IMR-90 (cell line): Measurements from ENCODE around the gene RET. TPM values are rescaled to one million over a fixed set of nuclear protein-coding genes. Genes with fewer than 3 reads are reported as not detected.

Experiments
- ATAC-seq: fragments of 200-7000 bp; cut with Tn5 transposase; 2 replicates; pipeline ENCODE4 v1.9.1; 2020; ENCODE audit warnings: low read depth, mild to moderate bottlenecking, moderate library complexity
- BruUV-seq: library from RNA; stranded (reverse); fragments of 400-500 nt; replicated peaks from 2 replicates; lab custom pipeline; 2021; lab: Mats Ljungman, UMichigan
- CTCF ChIA-PET: fragments of 300-600 bp; formaldehyde crosslinking; extraction: SDS; loops from one replicate; lab custom pipeline; 2021; ENCODE audit warnings: antibody characterized with exemption; lab: Yijun Ruan, JAX
- POLR2A ChIA-PET: fragments of 300-600 bp; sonication (Branson Sonifier 250); formaldehyde crosslinking; loops from one replicate; lab custom pipeline; 2022; ENCODE audit warnings: antibody characterized with exemption; ENCODE audit not compliant: unreplicated experiment; lab: Charles Lee
- DNase-seq: peaks from one replicate; pipeline ENCODE4 v3.0.0; 2013
- H2AFZ ChIP-seq: replicated peaks from 2 replicates; pipeline ENCODE3; 2013; ENCODE audit warnings: low read length, mild to moderate bottlenecking; ENCODE audit not compliant: poor library complexity
- H2AK5ac ChIP-seq: 2 replicates; pipeline ENCODE4 v1.6.1; 2013; ENCODE audit warnings: low read depth, low read length, inconsistent platforms
- H2AK9ac ChIP-seq: replicated peaks from 2 replicates; pipeline ENCODE3; 2013; ENCODE audit warnings: mild to moderate bottlenecking, low read depth, low read length, moderate library complexity; ENCODE audit not compliant: poor library complexity
- H2BK120ac ChIP-seq: 2 replicates; pipeline ENCODE4 v1.6.1; 2013; ENCODE audit warnings: low read depth, low read length, inconsistent platforms
- H2BK15ac ChIP-seq: 3 replicates; pipeline ENCODE4 v1.6.1; 2013; ENCODE audit warnings: low read depth, low read length, inconsistent platforms
- H2BK20ac ChIP-seq: 2 replicates; pipeline ENCODE4 v1.6.1; 2013; ENCODE audit warnings: low read depth, mild to moderate bottlenecking, inconsistent platforms, low read length, moderate library complexity
- H2BK5ac ChIP-seq: 2 replicates; pipeline ENCODE4 v1.6.1; 2013; ENCODE audit warnings: mild to moderate bottlenecking, low read depth, low read length, inconsistent platforms; ENCODE audit not compliant: poor library complexity, severe bottlenecking
- H3K14ac ChIP-seq: replicated peaks from 2 replicates; pipeline ENCODE4 v1.6.1; 2013; ENCODE audit warnings: low read depth, low read length, inconsistent platforms
- H3K18ac ChIP-seq: 2 replicates; pipeline ENCODE4 v1.6.1; 2013; ENCODE audit warnings: low read depth, low read length, control low read depth
- H3K23ac ChIP-seq: 2 replicates; pipeline ENCODE4 v1.6.1; 2013; ENCODE audit warnings: low read depth, low read length, inconsistent platforms
- H3K27ac ChIP-seq: 2 replicates; pipeline ENCODE4 v1.5.1; 2013; ENCODE audit warnings: mild to moderate bottlenecking, control low read depth, low read length; ENCODE audit not compliant: insufficient read depth
- H3K27me3 ChIP-seq: 2 replicates; pipeline ENCODE4 v1.6.1; 2013; ENCODE audit warnings: low read length; ENCODE audit not compliant: control insufficient read depth, insufficient read depth
- H3K36me3 ChIP-seq: 2 replicates; pipeline ENCODE4 v1.6.1; 2013; ENCODE audit warnings: low read length, mixed read lengths; ENCODE audit not compliant: control insufficient read depth, insufficient read depth
- H3K4ac ChIP-seq: 2 replicates; pipeline ENCODE4 v1.6.1; 2013; ENCODE audit warnings: low read depth, low read length, inconsistent platforms
- H3K4me1 ChIP-seq: 2 replicates; pipeline ENCODE4 v1.6.1; 2013; ENCODE audit warnings: low read length, mixed read lengths; ENCODE audit not compliant: control insufficient read depth, insufficient read depth
- H3K4me2 ChIP-seq: 2 replicates; pipeline ENCODE4 v1.6.1; 2013; ENCODE audit warnings: low read depth, mild to moderate bottlenecking, control low read depth, low read length, moderate library complexity
- H3K4me3 ChIP-seq: 2 replicates; pipeline ENCODE4 v1.5.1; 2013; ENCODE audit warnings: low read depth, mild to moderate bottlenecking, control low read depth, low read length, moderate library complexity; ENCODE audit not compliant: insufficient read depth
- H3K56ac ChIP-seq: 2 replicates; pipeline ENCODE4 v1.6.1; 2013; ENCODE audit warnings: low read length, inconsistent platforms; ENCODE audit not compliant: insufficient read depth; ENCODE audit errors: extremely low read depth
- H3K79me1 ChIP-seq, 2 experiments: 2 replicates each; pipeline ENCODE4 v1.6.1; 2013; ENCODE audit warnings: low read length in 2 of 2, inconsistent platforms in 1 of 2, low read depth in 1 of 2
- H3K9ac ChIP-seq: 2 replicates; pipeline ENCODE4 v1.6.1; 2013; ENCODE audit warnings: low read depth, low read length, control low read depth
- H3K9me1 ChIP-seq: 2 replicates; pipeline ENCODE4 v1.6.1; 2013; ENCODE audit warnings: low read length, inconsistent platforms; ENCODE audit not compliant: insufficient read depth
- H3K9me3 ChIP-seq: 2 replicates; pipeline ENCODE4 v1.6.1; 2013; ENCODE audit warnings: low read length; ENCODE audit not compliant: control insufficient read depth, insufficient read depth
- H4K20me1 ChIP-seq: 2 replicates; pipeline ENCODE4 v1.6.1; 2013; ENCODE audit warnings: low read length, inconsistent platforms; ENCODE audit not compliant: insufficient read depth
- H4K5ac ChIP-seq: 2 replicates; pipeline ENCODE4 v1.6.1; 2013; ENCODE audit warnings: mild to moderate bottlenecking, low read depth, low read length, control low read depth
- H4K8ac ChIP-seq, 2 experiments: 2 replicates each; pipeline ENCODE4 v1.6.1; 2013; ENCODE audit warnings: low read depth in 2 of 2, low read length in 2 of 2, control low read depth in 1 of 2, inconsistent platforms in 1 of 2
- H4K91ac ChIP-seq: 2 replicates; pipeline ENCODE4 v1.6.1; 2013; ENCODE audit warnings: low read depth, low read length, inconsistent platforms; ENCODE audit not compliant: insufficient read depth
- BHLHE40 ChIP-seq: fragments of 150-350 bp; IDR thresholded peaks from 2 replicates; pipeline ENCODE4 v1.6.1; 2016; ENCODE audit warnings: mild to moderate bottlenecking, low read depth, low read length
- CEBPB ChIP-seq: IDR thresholded peaks from 2 replicates; pipeline ENCODE4 v1.6.1; 2012; ENCODE audit warnings: low read depth, low read length, improper control_type of control experiment
- CHD1 ChIP-seq: IDR thresholded peaks from 2 replicates; pipeline ENCODE4 v1.6.1; 2012; ENCODE audit warnings: low read depth, low read length, improper control_type of control experiment
- FOS ChIP-seq: fragments of 150-350 bp; IDR thresholded peaks from 2 replicates; pipeline ENCODE4 v1.6.1; 2016; ENCODE audit warnings: low read depth, low read length
- MAFK ChIP-seq: IDR thresholded peaks from 2 replicates; pipeline ENCODE4 v1.6.1; 2012; ENCODE audit warnings: low read depth, low read length, improper control_type of control experiment
- MAZ ChIP-seq: IDR thresholded peaks from 2 replicates; pipeline ENCODE4 v1.6.1; 2012; ENCODE audit warnings: low read depth, mild to moderate bottlenecking, low read length, improper control_type of control experiment, moderate library complexity, borderline replicate concordance
- MXI1 ChIP-seq: IDR thresholded peaks from 2 replicates; pipeline ENCODE4 v1.6.1; 2012; ENCODE audit warnings: low read depth, mild to moderate bottlenecking, low read length, moderate library complexity, borderline replicate concordance
- NFE2L2 ChIP-seq: fragments of 150-350 bp; IDR thresholded peaks from 2 replicates; pipeline ENCODE4 v1.6.1; 2016; ENCODE audit warnings: low read depth, mild to moderate bottlenecking, low read length
- POLR2A ChIP-seq: IDR thresholded peaks from 2 replicates; pipeline ENCODE4 v1.6.1; 2012; ENCODE audit warnings: mild to moderate bottlenecking, low read depth, low read length
- RAD21 ChIP-seq: IDR thresholded peaks from 2 replicates; pipeline ENCODE4 v1.6.1; 2012; ENCODE audit warnings: low read length, improper control_type of control experiment
- RCOR1 ChIP-seq: IDR thresholded peaks from 2 replicates; pipeline ENCODE4 v1.6.1; 2012; ENCODE audit warnings: mild to moderate bottlenecking, low read length, improper control_type of control experiment; ENCODE audit not compliant: insufficient replicate concordance
- RFX5 ChIP-seq: IDR thresholded peaks from 2 replicates; pipeline ENCODE4 v1.8.0; 2012; ENCODE audit warnings: low read depth, mild to moderate bottlenecking, low read length, moderate library complexity
- SMC3 ChIP-seq: fragments of 150-350 bp; IDR thresholded peaks from 2 replicates; pipeline ENCODE4 v1.6.1; 2016; ENCODE audit warnings: low read depth, mild to moderate bottlenecking, antibody characterized with exemption, low read length, moderate library complexity
- USF2 ChIP-seq: fragments of 150-350 bp; IDR thresholded peaks from 2 replicates; pipeline ENCODE4 v1.6.1; 2017; ENCODE audit warnings: mild to moderate bottlenecking, antibody characterized with exemption, low read length, low read depth
- WGBS, 2 experiments: methylation state at CpG; one replicate each; pipeline versions ENCODE4 v1.1.5 to v1.1.7; 2013; ENCODE audit warnings: missing lambda C conversion rate in 2 of 2; ENCODE audit not compliant: insufficient read length in 1 of 2; ENCODE audit errors: extremely low coverage in 2 of 2; 5-methylcytosine and 5-hydroxymethylcytosine counted together
- dilution Hi-C: fragments of 300-500 bp; cut with HindIII; formaldehyde crosslinking; loops from one replicate; pipeline ENCODE4 v1.14.3; 2018; ENCODE audit warnings: low sequenced_read_pairs; ENCODE audit not compliant: unreplicated experiment
- in situ Hi-C: fragments of 300-500 bp; cut with MboI; formaldehyde crosslinking; loops from 3 replicates; pipeline ENCODE4 v1.14.3; 2019; ENCODE audit warnings: low sequenced_read_pairs, inconsistent platforms, mixed read lengths
- intact Hi-C: fragments of 100-400 bp; cut with micrococcal nuclease; formaldehyde crosslinking; loops from 2 replicates; pipeline ENCODE4 v1.10.0; 2022
- polyA plus RNA-seq, 3 experiments: library from polyadenylated mRNA; depleted of rRNA; stranded (reverse); fragments of >200 nt; gene quantifications; 2 replicates each; pipeline ENCODE4 v1.2.3, GENCODE V29; 2012; ENCODE audit warnings: low replicate concordance in 1 of 3
- total RNA-seq: library from RNA; depleted of rRNA; stranded (reverse); fragments of >200 nt; gene quantifications from 2 replicates; pipeline ENCODE4 v1.2.3, GENCODE V29; 2012
- TF ChIP-seq, protein P1 (sequence below): fragments of 150-350 bp; IDR thresholded peaks from 2 replicates; pipeline ENCODE4 v1.6.1; 2016; ENCODE audit warnings: low read depth, mild to moderate bottlenecking, low read length, moderate library complexity, borderline replicate concordance
- TF ChIP-seq, protein P2 (sequence below): conservative IDR thresholded peaks from 2 replicates; pipeline ENCODE4 v1.5.1; 2012; ENCODE audit warnings: mild to moderate bottlenecking, low read depth, low read length, improper control_type of control experiment

The RET gene
- total and polyA plus RNA-seq, 2 of the 4 experiments (the other 2 are of a cell fraction): 0.10 to 0.18 TPM

DNA sequence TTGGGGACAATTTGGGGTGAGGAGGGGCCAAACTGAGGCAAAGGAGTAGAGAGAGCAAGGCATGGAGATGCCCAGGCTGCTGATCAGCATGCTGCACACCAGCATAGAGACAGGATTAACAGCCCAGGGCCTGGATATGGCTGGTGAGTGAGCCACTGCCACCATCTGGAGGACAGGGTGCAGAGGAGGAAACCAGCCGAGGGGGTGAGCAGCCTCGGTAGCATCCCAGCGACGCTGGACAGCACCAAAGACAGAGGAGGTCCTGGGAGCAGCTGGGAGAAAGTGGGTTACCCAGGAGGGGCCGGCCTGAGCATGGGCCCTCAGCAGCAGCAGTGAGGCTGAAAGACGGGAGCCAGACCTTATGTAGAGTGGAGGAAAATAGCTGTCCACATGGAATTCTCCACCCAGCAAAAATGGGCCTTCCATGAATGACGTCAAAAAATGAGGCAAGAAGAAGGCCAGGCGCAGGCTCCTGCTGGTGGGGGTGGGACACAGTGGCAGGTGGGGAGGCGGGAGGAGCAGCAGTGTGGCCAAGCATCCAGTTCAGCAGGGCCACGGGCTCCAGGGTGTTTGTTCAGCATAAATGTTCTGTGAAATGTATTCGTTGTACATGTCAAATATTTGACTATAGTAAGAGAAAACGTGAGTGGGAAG is 16.7 kb downstream of the RET start:
- Histone ChIP-seq H3K9me1 (no peaks in the 10 kb centered on the region), H3K36me3 (no peaks in the 10 kb centered on the region), H2BK15ac (no peak overlapping the region), H3K14ac (no peak overlapping the region), H3K4me3 (no peak overlapping the region), H4K91ac (no peak overlapping the region), H3K27me3 (peaks cover 30% of the 10 kb centered on the region), H2AFZ (no peak overlapping the region), H4K5ac (no peak overlapping the region), H3K27ac (no peak overlapping the region), H2BK5ac (no peak overlapping the region), H3K79me1 (no peaks in the 10 kb centered on the region), H2AK9ac (no peak overlapping the region), H3K9ac (no peak overlapping the region), H3K56ac (no peak overlapping the region), H3K18ac (no peak overlapping the region), H3K4me2 (no peak overlapping the region), H4K8ac (no peak overlapping the region), H3K9me3 (no peaks in the 10 kb centered on the region), H3K4ac (no peak overlapping the region), H2BK20ac (no peak overlapping the region), H4K20me1 (no peaks in the 10 kb centered on the region), H2AK5ac (no peak overlapping the region), H3K23ac (no peak overlapping the region), H3K4me1 (no peaks in the 10 kb centered on the region), H2BK120ac (no peak overlapping the region)
- peak; percentile 6 for DNase-seq
- ChIA-PET CTCF (no interaction called here), POLR2A (no interaction called here)
- BruUV-seq: no TSS peak
- WGBS, 2 experiments: no CpG with 5 or more reads among the region's 12 CpGs
- intact Hi-C loops (no loop called here), in situ Hi-C loops (no loop called here), dilution Hi-C loops (no loop called here)
- no peak for TF ChIP-seq USF2
- TF ChIP-seq FOS: no peak
- TF ChIP-seq, protein P1, sequence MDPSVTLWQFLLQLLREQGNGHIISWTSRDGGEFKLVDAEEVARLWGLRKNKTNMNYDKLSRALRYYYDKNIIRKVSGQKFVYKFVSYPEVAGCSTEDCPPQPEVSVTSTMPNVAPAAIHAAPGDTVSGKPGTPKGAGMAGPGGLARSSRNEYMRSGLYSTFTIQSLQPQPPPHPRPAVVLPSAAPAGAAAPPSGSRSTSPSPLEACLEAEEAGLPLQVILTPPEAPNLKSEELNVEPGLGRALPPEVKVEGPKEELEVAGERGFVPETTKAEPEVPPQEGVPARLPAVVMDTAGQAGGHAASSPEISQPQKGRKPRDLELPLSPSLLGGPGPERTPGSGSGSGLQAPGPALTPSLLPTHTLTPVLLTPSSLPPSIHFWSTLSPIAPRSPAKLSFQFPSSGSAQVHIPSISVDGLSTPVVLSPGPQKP: no peak
- TF ChIP-seq MAZ: no peak
- TF ChIP-seq RAD21: 0 out of 2 replicates have a peak, but pooled peaks have one; percentile 23
- no peak for TF ChIP-seq BHLHE40
- no peak for TF ChIP-seq MAFK
- TF ChIP-seq RCOR1: no peak
- no peak for TF ChIP-seq RFX5
- TF ChIP-seq, protein P2, sequence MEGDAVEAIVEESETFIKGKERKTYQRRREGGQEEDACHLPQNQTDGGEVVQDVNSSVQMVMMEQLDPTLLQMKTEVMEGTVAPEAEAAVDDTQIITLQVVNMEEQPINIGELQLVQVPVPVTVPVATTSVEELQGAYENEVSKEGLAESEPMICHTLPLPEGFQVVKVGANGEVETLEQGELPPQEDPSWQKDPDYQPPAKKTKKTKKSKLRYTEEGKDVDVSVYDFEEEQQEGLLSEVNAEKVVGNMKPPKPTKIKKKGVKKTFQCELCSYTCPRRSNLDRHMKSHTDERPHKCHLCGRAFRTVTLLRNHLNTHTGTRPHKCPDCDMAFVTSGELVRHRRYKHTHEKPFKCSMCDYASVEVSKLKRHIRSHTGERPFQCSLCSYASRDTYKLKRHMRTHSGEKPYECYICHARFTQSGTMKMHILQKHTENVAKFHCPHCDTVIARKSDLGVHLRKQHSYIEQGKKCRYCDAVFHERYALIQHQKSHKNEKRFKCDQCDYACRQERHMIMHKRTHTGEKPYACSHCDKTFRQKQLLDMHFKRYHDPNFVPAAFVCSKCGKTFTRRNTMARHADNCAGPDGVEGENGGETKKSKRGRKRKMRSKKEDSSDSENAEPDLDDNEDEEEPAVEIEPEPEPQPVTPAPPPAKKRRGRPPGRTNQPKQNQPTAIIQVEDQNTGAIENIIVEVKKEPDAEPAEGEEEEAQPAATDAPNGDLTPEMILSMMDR: peak; percentile 18; the same call in 1 of the 2 replicates
- TF ChIP-seq CEBPB: no peak
- no peak for TF ChIP-seq CHD1
- TF ChIP-seq SMC3: no peak
- TF ChIP-seq MXI1: no peak
- TF ChIP-seq NFE2L2: no peak
- no peak for TF ChIP-seq POLR2A
- peak; percentile 89 for ATAC-seq
